GM12873 (cell line): ENCODE results near the gene ZER1.

Experiments
- TF ChIP-seq, protein P1 (sequence below): IDR thresholded peaks from 2 replicates; pipeline ENCODE4 v1.5.1; 2012; ENCODE audit warnings: low read depth, mild to moderate bottlenecking, moderate library complexity, low read length, control low read depth; ENCODE audit not compliant: insufficient read depth; ENCODE audit errors: missing control alignments

The ZER1 gene

DNA sequence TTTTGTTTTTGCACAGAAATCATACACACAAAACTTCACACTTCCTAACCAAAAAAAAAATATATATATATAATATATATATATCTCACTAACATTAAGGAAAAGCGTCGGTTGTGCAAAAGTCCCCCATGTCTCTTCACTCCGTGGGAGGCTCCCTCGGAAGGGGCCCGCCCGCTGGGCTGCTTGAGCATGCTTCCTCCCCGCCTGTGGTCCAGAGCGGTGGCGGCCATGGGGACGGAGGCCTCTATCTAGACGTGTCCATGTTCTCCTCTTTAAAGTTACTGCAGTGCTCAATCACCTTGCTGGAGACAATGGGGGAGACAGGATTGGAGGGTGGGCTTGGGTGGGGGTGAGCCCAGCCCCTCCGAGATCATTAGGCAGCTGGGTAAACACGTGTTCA is 40.6 kb downstream of the ZER1 start:
- TF ChIP-seq, protein P1, sequence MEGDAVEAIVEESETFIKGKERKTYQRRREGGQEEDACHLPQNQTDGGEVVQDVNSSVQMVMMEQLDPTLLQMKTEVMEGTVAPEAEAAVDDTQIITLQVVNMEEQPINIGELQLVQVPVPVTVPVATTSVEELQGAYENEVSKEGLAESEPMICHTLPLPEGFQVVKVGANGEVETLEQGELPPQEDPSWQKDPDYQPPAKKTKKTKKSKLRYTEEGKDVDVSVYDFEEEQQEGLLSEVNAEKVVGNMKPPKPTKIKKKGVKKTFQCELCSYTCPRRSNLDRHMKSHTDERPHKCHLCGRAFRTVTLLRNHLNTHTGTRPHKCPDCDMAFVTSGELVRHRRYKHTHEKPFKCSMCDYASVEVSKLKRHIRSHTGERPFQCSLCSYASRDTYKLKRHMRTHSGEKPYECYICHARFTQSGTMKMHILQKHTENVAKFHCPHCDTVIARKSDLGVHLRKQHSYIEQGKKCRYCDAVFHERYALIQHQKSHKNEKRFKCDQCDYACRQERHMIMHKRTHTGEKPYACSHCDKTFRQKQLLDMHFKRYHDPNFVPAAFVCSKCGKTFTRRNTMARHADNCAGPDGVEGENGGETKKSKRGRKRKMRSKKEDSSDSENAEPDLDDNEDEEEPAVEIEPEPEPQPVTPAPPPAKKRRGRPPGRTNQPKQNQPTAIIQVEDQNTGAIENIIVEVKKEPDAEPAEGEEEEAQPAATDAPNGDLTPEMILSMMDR: no peak

DNA sequence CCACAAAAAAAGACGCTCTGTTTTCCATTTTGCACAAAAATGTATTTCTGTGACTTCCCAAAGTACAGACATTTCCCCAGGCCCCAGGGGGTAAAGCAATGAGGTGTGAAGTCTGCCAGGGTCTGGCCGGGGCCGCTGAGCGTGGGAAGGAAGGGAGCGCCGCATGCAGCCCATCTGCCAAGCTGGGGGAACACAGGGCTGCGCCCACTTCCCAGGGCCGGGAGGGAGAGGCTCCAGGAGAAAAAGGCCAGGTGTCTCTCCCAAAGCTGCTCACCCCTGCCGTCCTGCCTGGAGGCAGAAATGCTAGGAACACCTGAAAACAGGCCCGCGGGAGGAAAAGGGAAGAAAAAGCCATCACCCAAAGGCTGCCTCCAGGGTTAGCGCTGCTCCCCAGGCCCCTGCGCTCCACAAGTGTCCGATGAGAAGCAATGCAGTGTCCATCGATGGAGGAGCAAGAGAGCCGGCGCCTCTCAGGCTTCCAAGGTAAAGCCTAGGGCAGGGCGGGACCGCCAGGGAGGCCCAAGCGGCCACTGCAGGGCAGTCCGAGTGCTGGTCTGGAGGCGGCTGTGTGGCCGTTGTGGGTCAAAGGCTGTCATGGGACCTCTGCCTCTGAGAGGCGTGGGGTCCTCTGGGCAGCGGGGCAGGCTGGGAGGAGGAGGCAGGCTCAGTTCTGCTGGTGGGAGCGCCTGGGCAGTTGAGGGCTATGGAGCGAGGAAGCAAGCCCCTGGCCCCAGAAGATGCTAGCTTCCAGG is 41.8 kb downstream of the ZER1 start:
- TF ChIP-seq, protein P1: no peak

DNA sequence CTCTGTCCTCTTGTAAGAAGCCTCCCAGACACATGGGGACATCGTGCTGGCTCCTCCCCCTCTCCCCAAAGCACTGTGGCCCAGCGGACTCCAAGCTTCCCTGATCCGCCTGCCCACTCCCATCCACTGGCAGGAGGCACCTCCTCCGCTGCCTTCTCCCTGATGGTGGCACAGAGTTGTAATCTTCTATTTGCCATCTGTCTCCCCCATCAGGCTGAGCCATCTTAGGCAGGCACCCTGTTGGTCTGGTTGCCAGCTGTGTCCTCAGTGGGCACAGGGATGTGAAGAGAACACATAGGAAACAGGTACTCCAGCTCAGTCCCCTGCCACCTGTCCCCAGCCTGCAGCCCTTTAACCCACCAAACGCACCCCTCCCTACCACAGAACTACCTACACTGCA is 42.4 kb downstream of the ZER1 start:
- TF ChIP-seq, protein P1: no peak

DNA sequence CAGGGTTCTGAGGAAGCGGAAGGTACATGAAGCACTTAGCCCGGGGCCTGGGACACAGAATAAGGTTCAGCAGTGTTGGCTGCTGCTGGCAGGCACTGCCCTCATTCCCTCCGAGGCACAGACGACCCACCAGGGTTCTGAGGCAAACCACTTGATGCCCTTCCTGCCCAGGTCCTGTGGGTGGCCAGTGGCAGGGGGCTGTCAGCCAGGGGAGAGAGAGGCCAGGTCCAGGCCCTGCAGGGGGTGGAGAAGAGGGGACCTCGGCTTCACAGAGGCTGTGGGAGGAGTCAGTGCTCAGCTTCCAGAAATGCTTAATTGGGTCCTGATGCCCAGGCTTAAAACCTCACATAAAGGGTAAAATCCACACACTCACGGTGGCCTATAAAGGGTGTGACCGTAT is 43.4 kb downstream of the ZER1 start:
- TF ChIP-seq, protein P1: no peak

DNA sequence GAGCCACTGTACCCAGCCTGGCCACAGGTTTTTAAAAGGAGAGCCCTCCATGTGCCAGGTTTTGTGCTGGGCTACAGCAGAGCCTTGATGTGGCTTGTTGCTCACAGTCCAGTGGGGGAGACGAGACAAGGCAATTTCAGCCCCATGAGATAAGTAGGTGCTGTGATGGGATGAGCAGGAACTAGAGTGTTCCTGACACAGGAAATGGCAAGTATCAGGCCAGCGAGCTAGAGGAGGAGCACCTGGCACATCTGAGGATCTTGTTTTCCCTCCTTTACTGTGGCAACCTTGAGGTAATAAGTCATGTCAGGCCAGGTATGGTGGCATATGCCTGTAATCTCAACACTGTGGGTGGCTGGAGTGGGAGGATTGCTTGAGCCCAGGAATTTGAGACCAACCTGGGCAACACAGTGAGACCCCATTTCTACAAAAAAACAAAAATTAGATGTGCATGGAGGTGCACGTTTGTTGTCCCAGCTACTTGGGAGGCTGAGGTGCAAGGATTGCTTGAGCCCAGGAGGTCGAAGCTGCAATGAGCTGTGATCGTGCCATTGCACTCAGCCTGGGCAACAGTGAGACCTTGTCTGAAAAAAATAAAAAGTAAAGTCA is 44.0 kb downstream of the ZER1 start:
- TF ChIP-seq, protein P1: no peak

DNA sequence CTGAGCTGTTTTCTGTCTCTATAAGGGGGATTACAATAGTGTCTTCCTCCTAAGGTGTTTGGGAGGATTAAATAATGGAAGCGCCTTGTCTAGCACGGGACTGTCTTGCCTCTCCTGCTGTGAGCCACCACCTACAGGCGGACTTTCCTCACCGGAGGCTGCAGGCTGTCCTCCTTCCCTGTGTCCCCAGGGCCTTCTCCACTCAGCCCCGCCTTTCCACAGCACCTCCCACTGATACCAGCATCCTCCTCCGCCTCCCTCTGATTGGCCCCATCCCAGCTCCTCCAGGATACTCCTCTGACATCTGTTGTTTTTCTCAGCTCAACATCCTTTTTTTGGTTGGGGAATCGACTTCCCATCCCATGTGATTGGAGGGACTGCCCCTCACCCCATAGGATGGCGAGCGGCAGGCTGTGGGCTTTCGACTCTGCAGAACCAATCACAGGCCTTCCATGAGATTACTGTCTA is 46.9 kb downstream of the ZER1 start:
- TF ChIP-seq, protein P1: no peak

DNA sequence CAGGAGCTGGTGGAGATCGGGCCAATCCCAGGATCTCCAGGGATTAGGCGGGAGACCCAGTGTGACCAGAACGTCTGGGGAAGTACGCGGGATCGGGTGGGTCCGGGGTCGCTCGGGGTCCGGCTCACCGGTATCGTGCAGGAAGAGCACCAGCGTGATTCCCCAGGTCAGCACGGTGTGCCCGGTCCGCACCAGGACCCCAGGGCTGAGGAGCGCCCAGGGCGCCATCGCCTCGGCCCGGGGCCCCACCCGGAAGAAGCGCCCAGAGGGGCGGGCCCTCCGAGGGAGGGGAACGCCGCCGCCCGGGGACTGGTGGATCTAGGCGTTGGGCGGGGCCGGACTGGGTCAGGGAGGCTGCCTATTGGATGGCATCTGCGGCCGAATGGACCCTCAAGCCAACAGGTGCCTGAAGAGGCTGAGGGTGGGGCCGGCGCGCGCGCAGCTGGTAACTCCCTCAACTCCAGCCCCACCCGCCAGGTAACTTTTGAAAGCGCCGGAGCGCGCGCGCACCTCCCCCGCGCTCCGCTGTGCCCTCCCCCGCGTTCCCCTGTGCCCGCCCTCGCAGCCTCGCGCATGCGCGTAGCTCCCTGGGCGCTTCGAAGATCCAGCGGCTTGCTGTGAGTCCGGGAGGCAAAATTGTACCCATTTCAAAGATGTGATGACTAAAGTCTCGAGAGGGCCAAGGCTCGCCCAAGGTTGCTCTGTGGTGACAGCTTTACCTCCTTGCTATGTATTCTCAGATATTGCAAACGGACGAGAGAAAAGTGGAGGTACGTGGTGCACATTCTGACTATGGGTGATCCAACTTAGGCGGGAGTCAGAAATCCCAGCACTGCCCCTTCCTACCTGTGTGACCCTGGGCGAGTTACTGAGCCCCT is 47.6 kb downstream of the ZER1 start, which contains the start of gene ZDHHC12:
ZDHHC12 (minus strand) TSS at position 262 of the 878 bp plus-strand sequence; CDS start at position 228, 34 bp downstream.
- TF ChIP-seq, protein P1: no peak
